Tibial nerve (tissue), 4 donors: ENCODE data around the gene WDR37. TPM values are rescaled to one million over a fixed set of nuclear protein-coding genes. Genes with fewer than 3 reads are reported as not detected.

Experiments
- DNase-seq, 2 donors: peaks; one replicate each; pipeline ENCODE4 v3.0.0-alpha.2; 2019; ENCODE audit warnings: low spot score in 2 of 2
- H3K27ac ChIP-seq, 4 donors: fragments of 200-600 bp; sonication (generic) in 3 of 4; one replicate each; pipeline ENCODE4 v1.5.1; 2017 to 2019; ENCODE audit warnings: mild to moderate bottlenecking in 1 of 4
- H3K27me3 ChIP-seq, 2 donors: fragments of 200-600 bp; sonication (generic) in 1 of 2; one replicate each; pipeline versions ENCODE4 v1.5.1 to v1.6.0; 2017 to 2019
- H3K36me3 ChIP-seq, 3 donors: fragments of 200-600 bp; sonication (generic); one replicate each; pipeline ENCODE4 v1.5.1; 2018 to 2019
- H3K4me1 ChIP-seq, 4 donors: fragments of 200-600 bp; sonication (generic) in 3 of 4; one replicate each; pipeline ENCODE4 v1.5.1; 2017 to 2019
- H3K4me3 ChIP-seq, 4 donors: fragments of 200-600 bp; sonication (generic) in 3 of 4; one replicate each; pipeline ENCODE4 v1.5.1; 2017 to 2019; ENCODE audit warnings: mild to moderate bottlenecking in 1 of 4, moderate library complexity in 1 of 4
- H3K9me3 ChIP-seq, 4 donors: fragments of 200-600 bp; sonication (generic) in 3 of 4; one replicate each; pipeline ENCODE4 v1.5.1; 2017 to 2019
- CTCF ChIP-seq, 5 experiments: fragments of 200-600 bp in 3 of 5; fragments of 450-650 bp in 2 of 5; sonication (generic) in 3 of 5; IDR thresholded peaks; one replicate each; pipeline ENCODE4 v1.5.1; 2016 to 2019; ENCODE audit warnings: antibody characterized with exemption in 5 of 5, mild to moderate bottlenecking in 3 of 5, moderate library complexity in 2 of 5
- EP300 ChIP-seq, 2 donors: sonication (generic); formaldehyde crosslinking; IDR thresholded peaks; one replicate each; pipeline ENCODE4 v1.6.1; 2017; ENCODE audit warnings: antibody characterized with exemption in 2 of 2, mild to moderate bottlenecking in 1 of 2
- POLR2A ChIP-seq, 2 donors: fragments of 450-650 bp; IDR thresholded peaks; one replicate each; pipeline ENCODE4 v1.6.1; 2017; ENCODE audit warnings: antibody characterized with exemption in 2 of 2, mild to moderate bottlenecking in 2 of 2, moderate library complexity in 2 of 2
- WGBS, 2 donors: methylation state at CpG; one replicate each; pipeline ENCODE4 v1.1.5; 2018; 5-methylcytosine and 5-hydroxymethylcytosine counted together
- total RNA-seq, 4 donors: library from RNA; depleted of rRNA; stranded (reverse); fragments of >200 nt; gene quantifications; one replicate each; pipeline ENCODE4 v1.1.0, GENCODE V29; 2016

Gene WDR37
- total RNA-seq, 4 donors from 2014 or later: 9.6 to 14.4 (median 12.9) TPM

- Histone ChIP-seq H3K27ac (peak overlapping the region; percentile 8 to 66 (median 61)), H3K36me3 (peaks cover 0 to 43% (median 7%) of the 10 kb centered on the region in 3 donors), H3K4me1 (peaks cover 0 to 41% (median 17%) of the 10 kb centered on the region in 4 donors), H3K9me3 (no peaks in the 10 kb centered on the region), H3K27me3 (no peaks in the 10 kb centered on the region), H3K4me3 (peak overlapping the region in 1 of 4 donors; percentile 9)
- no peak for TF ChIP-seq CTCF (IDR thresholded peaks at IDR 0.05)
- TF ChIP-seq EP300 (IDR thresholded peaks at IDR 0.05): no peak
- no peak for TF ChIP-seq POLR2A (IDR thresholded peaks at IDR 0.05)
- WGBS, 2 donors: 58 to 62% methylated on average over 4 of the region's 4 CpGs
- no peak for DNase-seq
Observed at GRCh38 chr10:1044146-1044545, 12.0 kb upstream of the WDR37 start.

GRCh38 chr10:1044964-1045363 lies 11.2 kb upstream of the WDR37 start:
- WGBS, 2 donors: 66 to 67% methylated on average over 4 of the region's 4 CpGs
- Histone ChIP-seq H3K27me3 (no peaks in the 10 kb centered on the region), H3K36me3 (peaks cover 0 to 37% (median 7%) of the 10 kb centered on the region in 3 donors), H3K27ac (peak overlapping the region in 3 of 4 donors; percentile 59 to 66 (median 63)), H3K4me1 (peaks cover 0 to 45% (median 21%) of the 10 kb centered on the region in 4 donors), H3K4me3 (no peak overlapping the region), H3K9me3 (no peaks in the 10 kb centered on the region)
- TF ChIP-seq CTCF (IDR thresholded peaks at IDR 0.05) (no peak), EP300 (IDR thresholded peaks at IDR 0.05) (no peak), POLR2A (IDR thresholded peaks at IDR 0.05) (no peak)
- no peak for DNase-seq

- no peak for DNase-seq
- no peaks in the 10 kb centered on the region for H3K9me3 ChIP-seq
- H3K36me3 ChIP-seq: peaks cover 0 to 32% (median 7%) of the 10 kb centered on the region in 3 donors
- H3K27ac ChIP-seq: peak overlapping the region in 3 of 4 donors; percentile 59 to 66 (median 63)
- peaks cover 0 to 49% (median 24%) of the 10 kb centered on the region in 4 donors for H3K4me1 ChIP-seq
- 82 to 94% methylated on average over 6 of the region's 6 CpGs for WGBS, 2 donors
- H3K4me3 ChIP-seq: no peak overlapping the region
- TF ChIP-seq EP300 (IDR thresholded peaks at IDR 0.05) (no peak), CTCF (IDR thresholded peaks at IDR 0.05) (no peak), POLR2A (IDR thresholded peaks at IDR 0.05) (no peak)
- H3K27me3 ChIP-seq: no peaks in the 10 kb centered on the region
Observed at GRCh38 chr10:1045415-1045814, 10.8 kb upstream of the WDR37 start.

DNA sequence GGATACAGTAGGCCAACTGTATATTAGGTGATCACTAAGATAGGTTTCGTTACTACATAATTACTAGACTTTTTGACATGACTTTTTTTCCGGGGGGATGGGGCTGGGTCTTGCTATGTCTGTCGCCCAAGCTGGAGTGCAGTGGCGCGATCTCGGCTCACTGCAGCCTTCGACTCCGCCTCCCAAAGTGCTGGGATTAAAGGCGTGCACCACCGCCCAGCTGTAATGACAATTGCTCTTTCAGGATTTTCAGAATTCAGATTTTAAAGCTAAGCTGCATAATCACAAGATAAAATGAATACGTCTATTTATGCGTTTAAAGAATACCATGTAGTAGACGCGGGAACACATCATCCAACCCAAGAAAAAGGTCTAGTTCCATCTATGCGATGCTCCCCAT lies 8.2 kb upstream of the WDR37 start:
- no peak for DNase-seq
- WGBS, 2 donors: 3% methylated on average over 15 of the region's 15 CpGs
- Histone ChIP-seq H3K27me3 (no peaks in the 10 kb centered on the region), H3K4me1 (peaks cover 0 to 69% (median 26%) of the 10 kb centered on the region in 4 donors), H3K9me3 (no peaks in the 10 kb centered on the region), H3K36me3 (peaks cover 0 to 24% (median 0%) of the 10 kb centered on the region in 3 donors), H3K27ac (peak overlapping the region; percentile 99), H3K4me3 (peak overlapping the region; percentile 84 to 98 (median 84))
- TF ChIP-seq EP300 (IDR thresholded peaks at IDR 0.05) (no peak), CTCF (IDR thresholded peaks at IDR 0.05) (no peak), POLR2A (IDR thresholded peaks at IDR 0.05) (no peak)

DNA sequence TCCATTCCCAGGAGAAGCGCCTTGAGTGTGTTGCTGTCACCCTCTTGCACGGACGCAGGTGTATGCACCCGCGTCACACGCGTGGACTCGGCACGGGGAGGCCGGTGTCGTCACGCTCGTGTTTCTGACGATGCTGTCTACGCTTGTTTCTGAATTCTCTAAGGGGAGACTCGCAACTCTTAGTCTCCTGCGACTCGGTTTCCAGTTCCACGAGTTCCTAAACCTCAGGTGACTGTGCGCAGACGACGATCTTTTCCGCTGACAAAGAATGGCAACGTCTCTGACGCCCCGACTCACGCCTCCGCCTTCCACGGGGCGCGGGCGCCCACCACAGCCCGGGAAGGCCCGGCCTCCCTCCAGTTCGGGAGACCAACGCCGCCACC lies 7.8 kb upstream of the WDR37 start:
- H3K36me3 ChIP-seq: peaks cover 0 to 24% (median 0%) of the 10 kb centered on the region in 3 donors
- peak overlapping the region; percentile 84 to 98 (median 84) for H3K4me3 ChIP-seq
- peaks cover 0 to 69% (median 25%) of the 10 kb centered on the region in 4 donors for H3K4me1 ChIP-seq
- 1% methylated on average over 27 to 33 of the region's 37 CpGs for WGBS, 2 donors
- TF ChIP-seq EP300 (IDR thresholded peaks at IDR 0.05) (no peak), CTCF (IDR thresholded peaks at IDR 0.05) (no peak), POLR2A (IDR thresholded peaks at IDR 0.05) (no peak)
- H3K27ac ChIP-seq: peak overlapping the region; percentile 99
- DNase-seq: peak in 1 of 2 donors; percentile 35
- H3K9me3 ChIP-seq: no peaks in the 10 kb centered on the region
- no peaks in the 10 kb centered on the region for H3K27me3 ChIP-seq
